ENCODE data around the gene ASPHD1.

DNA sequence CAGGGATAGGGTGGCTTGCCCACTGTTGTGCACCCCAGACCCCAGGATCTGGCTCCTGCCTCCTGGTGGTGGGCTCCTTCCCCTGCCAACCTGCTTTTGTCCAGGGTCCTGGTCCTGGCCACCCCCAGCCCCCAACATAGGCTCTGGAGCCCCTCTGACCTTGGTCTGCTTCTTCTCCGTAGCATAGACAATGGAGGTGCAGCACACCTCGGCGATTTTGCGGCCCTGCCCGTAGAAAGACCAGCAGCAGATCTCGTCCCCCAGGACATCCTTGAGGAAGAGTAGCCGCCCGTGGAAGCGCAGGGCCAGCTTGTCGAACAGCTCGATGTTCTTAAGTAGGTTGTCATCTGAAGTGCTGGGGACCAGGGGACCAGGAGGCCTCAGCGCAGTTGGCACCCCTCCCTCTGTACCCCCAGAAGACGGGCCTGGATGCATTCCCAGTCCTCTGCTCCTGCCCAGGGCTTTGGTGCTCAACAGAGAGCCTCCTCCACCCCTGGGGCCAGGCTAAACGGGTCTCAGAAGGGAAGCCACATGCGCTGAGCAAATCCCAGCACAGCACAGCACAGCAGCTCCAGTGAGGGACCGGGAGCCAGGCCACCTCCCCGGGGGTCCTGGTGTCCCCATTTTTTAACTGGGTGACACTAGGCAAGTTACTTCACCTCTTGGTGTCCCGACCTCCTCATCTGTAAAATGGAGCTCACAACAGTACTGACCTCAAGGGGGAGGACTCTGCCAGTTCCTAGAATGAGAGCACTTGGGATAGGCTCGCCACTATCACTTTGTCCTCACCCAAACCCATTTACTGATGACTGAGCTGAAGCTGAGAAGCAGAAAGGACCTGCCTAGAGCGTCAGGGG, 10.8 kb downstream of the ASPHD1 start:
- TF ChIP-seq, protein P1, sequence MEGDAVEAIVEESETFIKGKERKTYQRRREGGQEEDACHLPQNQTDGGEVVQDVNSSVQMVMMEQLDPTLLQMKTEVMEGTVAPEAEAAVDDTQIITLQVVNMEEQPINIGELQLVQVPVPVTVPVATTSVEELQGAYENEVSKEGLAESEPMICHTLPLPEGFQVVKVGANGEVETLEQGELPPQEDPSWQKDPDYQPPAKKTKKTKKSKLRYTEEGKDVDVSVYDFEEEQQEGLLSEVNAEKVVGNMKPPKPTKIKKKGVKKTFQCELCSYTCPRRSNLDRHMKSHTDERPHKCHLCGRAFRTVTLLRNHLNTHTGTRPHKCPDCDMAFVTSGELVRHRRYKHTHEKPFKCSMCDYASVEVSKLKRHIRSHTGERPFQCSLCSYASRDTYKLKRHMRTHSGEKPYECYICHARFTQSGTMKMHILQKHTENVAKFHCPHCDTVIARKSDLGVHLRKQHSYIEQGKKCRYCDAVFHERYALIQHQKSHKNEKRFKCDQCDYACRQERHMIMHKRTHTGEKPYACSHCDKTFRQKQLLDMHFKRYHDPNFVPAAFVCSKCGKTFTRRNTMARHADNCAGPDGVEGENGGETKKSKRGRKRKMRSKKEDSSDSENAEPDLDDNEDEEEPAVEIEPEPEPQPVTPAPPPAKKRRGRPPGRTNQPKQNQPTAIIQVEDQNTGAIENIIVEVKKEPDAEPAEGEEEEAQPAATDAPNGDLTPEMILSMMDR (IDR thresholded peaks at IDR 0.05): no peak
- no peak for TF ChIP-seq POLR2A (IDR thresholded peaks at IDR 0.05)

All from heart left ventricle (tissue), 13 donors.